Mononuclear cell (primary cell): ENCODE data around the gene TRABD2A. TPM values are rescaled to one million over a fixed set of nuclear protein-coding genes. Genes with fewer than 3 reads are reported as not detected.

ENCODE experiments used
- H3K27me3 ChIP-seq: 2 replicates; pipeline ENCODE4 v1.6.0; 2011; ENCODE audit warnings: low read length, control low read depth; ENCODE audit not compliant: insufficient read depth
- H3K4me1 ChIP-seq: 2 replicates; pipeline ENCODE4 v1.5.1; 2011; ENCODE audit warnings: mild to moderate bottlenecking, low read length, control low read depth; ENCODE audit not compliant: insufficient read depth
- H3K4me3 ChIP-seq: 2 replicates; pipeline ENCODE4 v1.5.1; 2011; ENCODE audit warnings: mild to moderate bottlenecking, low read length, moderate library complexity
- H3K9me3 ChIP-seq: 2 replicates; pipeline ENCODE4 v1.5.1; 2011; ENCODE audit warnings: low read depth, mild to moderate bottlenecking, control low read depth, low read length
- total RNA-seq: library from RNA; depleted of rRNA; stranded (reverse); fragments of >200 nt; gene quantifications from one replicate; pipeline ENCODE4 v1.2.3, GENCODE V29; 2012

The TRABD2A gene
- total RNA-seq, 1 donor: 96.0 TPM

DNA sequence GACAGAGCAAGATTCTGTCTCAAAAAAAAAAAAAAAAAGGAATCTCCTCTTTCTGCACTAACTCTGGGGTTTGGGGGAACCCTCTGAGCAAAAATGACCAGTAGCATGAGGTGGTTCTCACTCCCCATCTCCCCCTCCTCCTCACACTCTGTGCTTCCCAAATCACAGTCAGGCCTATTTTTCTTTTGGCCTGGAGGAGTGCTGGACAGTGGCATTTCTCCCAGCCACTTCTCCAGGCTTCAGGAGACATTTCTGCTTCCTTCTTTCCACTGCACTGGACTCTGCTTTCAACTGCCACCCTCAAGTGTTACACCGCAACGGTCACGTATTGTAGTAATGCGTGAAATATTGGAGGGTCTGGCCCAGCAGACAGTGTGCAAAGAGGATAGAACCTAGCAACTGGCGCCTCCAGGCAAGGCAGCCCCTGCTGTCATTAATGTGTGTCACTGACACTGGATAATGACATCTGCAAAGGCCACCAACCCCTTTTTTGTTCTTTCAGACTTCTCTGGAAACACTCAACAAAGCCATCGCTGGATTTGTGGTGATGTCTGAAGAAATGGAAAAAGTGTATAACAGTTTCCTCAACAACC, 68.9 kb downstream of the TRABD2A start:
- no peaks in the 10 kb centered on the region for H3K27me3 ChIP-seq
- no peak overlapping the region for H3K4me3 ChIP-seq
- no peaks in the 10 kb centered on the region for H3K9me3 ChIP-seq
- H3K4me1 ChIP-seq: no peaks in the 10 kb centered on the region

DNA sequence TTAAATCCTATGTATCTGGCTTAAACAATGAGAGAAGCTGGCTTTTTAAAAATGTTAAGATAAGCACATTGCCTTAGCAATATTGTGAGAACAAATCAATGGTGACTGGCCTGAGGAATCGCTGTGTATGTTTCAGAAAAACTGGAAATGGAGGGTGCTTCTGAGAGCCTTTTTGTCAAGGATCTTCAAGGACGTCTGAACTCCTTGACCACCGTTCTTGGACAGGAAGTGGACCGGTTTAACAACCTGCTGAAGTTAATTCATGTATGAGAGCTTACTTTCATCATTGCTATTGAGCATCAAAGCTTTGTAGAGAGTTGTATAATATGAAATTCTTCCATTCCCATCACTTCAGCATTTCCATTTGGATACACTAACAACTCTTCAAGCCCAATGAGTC, 72.6 kb downstream of the TRABD2A start:
- Histone ChIP-seq H3K4me1 (no peaks in the 10 kb centered on the region), H3K9me3 (no peaks in the 10 kb centered on the region), H3K4me3 (no peak overlapping the region), H3K27me3 (no peaks in the 10 kb centered on the region)

DNA sequence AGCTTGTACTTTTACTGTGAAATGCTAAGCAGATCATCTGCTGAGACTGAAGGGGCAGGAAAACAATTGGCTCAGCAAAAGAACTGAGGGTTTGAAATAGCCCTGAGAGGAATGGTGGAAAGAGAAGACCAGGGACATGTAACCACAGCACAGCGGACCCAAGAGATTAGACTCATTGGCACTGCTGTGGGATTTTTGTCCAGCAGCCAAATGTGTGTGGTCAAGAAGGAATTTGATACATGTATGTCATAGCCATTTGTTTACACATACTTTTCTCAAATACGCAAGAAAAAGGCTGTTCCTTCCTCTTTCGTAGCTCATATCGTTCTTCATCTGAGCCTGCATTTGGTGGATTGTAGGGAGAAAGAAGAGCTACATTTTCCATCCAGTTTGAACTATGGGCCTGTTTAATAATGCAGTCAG, 73.8 kb downstream of the TRABD2A start:
- no peaks in the 10 kb centered on the region for H3K4me1 ChIP-seq
- H3K9me3 ChIP-seq: no peaks in the 10 kb centered on the region
- no peak overlapping the region for H3K4me3 ChIP-seq
- H3K27me3 ChIP-seq: no peaks in the 10 kb centered on the region

DNA sequence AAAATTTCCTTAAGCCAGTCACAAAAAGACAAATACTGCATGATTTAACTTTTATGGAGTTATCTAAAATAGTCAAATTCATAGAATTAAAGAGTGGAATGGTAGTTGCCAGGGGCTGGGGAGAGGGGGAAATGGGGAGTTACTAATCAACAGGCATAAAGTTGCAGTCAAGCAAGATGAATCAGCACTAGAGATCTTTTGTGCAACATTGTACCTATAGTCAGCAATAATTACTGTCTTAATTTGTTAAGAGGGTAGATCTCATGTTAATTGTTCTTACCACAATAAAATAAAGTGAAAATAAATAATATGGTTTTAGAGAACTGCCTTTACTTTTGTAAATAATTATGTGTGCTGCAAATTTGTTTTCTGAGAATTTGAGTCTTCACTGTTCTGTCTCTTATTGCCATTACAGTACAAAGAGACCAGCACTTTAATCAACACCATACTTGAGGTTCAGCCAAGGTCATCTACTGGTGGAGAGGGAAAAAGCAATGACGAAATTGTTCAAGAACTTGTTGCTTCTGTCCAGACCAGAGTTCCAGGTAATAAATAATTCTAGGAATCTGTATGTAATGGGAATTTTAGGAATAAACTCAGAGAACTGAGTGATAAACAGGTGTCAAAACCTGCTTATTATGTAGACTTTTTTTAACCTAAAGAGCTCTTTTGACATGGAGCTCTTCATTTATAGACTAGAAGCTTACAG, 75.5 kb downstream of the TRABD2A start:
- Histone ChIP-seq H3K4me1 (no peaks in the 10 kb centered on the region), H3K4me3 (no peak overlapping the region), H3K27me3 (no peaks in the 10 kb centered on the region), H3K9me3 (no peaks in the 10 kb centered on the region)

DNA sequence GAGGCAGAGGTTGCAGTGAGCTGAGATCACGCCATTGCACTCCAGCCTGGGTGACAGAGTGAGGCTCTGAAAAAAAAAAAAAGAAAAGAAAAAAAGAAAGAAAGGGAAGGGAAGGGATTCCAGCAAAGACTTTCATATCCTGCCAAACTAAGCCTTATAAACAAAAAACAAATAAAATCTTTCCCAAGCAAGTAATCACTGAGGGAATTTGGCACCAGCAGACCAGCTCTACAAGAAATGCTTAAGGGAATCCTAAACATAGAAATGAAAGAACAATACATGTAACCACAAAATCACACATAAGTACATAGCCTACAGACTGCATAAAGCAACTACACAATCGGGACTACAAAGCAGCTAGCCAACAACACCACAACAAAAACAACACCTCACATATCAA, 79.1 kb downstream of the TRABD2A start:
- Histone ChIP-seq H3K4me1 (no peaks in the 10 kb centered on the region), H3K9me3 (no peaks in the 10 kb centered on the region), H3K4me3 (no peak overlapping the region), H3K27me3 (no peaks in the 10 kb centered on the region)

DNA sequence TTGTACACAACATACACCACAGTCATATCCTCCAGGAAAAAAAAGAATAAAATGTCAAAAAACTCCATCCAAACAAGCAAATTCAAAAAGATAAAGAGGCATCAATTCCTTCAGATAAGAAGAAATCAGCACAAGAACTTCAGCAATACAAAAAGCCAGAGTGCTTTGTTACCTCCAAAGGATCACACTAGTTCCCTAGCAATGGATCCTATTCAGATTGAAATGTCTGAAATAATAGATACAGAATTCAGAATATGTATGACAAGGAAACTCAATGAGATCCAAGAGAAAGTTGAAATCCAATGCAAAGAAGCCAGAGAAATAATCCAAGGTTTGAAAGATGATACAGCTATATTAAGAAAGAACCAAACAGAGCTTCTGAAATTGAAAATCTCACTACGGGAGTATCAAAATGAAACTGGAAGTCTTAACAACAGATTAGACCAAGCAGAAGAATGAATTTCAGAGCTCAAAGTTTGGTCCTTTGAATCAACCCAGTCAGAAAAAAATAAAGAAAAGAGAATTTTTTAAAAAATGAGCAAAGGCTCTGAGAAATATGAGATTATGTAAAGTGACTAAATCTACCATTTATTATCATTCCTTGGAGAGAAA, 80.6 kb downstream of the TRABD2A start:
- no peaks in the 10 kb centered on the region for H3K9me3 ChIP-seq
- no peaks in the 10 kb centered on the region for H3K4me1 ChIP-seq
- no peaks in the 10 kb centered on the region for H3K27me3 ChIP-seq
- H3K4me3 ChIP-seq: no peak overlapping the region

DNA sequence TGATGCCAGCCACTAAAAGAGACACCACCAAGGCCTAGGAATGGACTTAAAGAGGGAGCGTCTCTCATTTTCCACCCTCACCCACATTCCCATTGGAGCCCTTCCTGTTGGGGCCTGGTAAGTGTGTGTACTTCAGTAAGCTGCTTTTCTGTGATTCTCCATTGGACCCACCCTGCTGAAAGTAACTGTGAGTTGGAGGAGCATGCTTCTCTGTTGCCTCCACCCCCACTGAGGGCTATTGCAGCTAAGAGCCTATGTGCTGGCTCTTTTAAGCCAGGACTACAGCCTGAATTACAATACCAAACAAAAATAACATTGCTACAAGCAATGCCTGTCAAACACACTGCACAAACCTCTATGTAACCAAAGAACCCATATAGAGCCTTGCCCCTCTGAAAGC, 81.1 kb downstream of the TRABD2A start:
- no peaks in the 10 kb centered on the region for H3K27me3 ChIP-seq
- no peaks in the 10 kb centered on the region for H3K4me1 ChIP-seq
- H3K9me3 ChIP-seq: no peaks in the 10 kb centered on the region
- no peak overlapping the region for H3K4me3 ChIP-seq

DNA sequence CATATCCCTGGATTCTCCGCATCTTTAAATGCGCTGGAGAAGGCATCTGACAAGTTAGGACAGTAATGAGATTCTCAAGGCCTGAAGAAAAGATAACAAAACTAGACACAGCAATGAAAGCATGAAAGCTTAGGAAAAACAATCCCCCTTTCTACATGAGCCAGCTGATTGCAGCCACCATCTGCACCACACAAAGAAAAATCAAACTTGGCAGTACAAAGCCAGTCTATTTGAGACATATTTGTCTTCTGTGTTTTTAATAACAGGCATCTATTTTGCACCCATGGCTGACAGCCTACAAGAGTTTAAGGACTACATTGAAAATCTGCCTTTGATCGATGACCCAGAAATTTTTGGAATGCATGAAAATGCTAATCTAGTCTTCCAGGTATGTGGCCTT, 83.6 kb downstream of the TRABD2A start:
- Histone ChIP-seq H3K9me3 (no peaks in the 10 kb centered on the region), H3K4me1 (no peaks in the 10 kb centered on the region), H3K27me3 (no peaks in the 10 kb centered on the region), H3K4me3 (no peak overlapping the region)

DNA sequence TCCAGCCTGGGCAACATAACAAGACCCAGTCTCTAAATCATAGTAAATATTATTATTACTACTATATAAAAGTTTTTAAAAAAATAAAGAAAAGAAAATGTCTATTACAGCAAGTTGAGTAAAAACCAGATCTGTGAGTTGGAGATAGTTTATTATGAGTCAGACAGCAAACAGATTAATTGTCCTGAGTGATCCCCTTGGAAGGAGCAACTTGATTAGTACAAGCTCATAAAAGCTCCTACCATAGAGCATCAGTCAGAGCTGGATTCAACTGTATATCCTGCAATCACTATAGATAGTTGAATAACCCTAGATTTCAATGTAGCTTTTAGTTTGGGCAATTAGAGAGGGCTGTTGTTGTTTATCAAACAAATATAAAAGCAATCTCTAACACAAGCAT, 84.1 kb downstream of the TRABD2A start:
- H3K9me3 ChIP-seq: no peaks in the 10 kb centered on the region

DNA sequence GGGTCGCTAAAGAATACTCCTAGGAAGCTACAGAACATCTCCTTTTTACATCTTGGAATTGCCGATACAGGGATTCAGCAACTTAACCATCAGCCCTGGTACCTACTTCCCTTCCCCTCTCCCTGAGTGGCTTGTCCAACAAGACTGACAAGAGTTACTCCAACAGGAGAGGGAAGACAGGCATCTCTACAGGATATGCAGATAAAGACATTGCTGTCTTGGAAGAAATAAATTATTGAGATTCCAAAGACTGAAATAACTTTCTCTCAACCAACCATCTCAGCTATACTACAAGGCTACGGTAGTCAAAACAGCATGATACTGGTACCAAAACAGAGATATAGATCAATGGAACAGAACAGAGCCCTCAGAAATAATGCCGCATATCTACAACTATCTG, 87.2 kb downstream of the TRABD2A start:
- Histone ChIP-seq H3K27me3 (no peaks in the 10 kb centered on the region), H3K4me3 (no peak overlapping the region), H3K4me1 (no peaks in the 10 kb centered on the region), H3K9me3 (no peaks in the 10 kb centered on the region)

More for the DNA sequence above, 84.1 kb downstream of the TRABD2A start:
- Histone ChIP-seq H3K27me3 (no peaks in the 10 kb centered on the region), H3K4me3 (no peak overlapping the region), H3K4me1 (no peaks in the 10 kb centered on the region)

DNA sequence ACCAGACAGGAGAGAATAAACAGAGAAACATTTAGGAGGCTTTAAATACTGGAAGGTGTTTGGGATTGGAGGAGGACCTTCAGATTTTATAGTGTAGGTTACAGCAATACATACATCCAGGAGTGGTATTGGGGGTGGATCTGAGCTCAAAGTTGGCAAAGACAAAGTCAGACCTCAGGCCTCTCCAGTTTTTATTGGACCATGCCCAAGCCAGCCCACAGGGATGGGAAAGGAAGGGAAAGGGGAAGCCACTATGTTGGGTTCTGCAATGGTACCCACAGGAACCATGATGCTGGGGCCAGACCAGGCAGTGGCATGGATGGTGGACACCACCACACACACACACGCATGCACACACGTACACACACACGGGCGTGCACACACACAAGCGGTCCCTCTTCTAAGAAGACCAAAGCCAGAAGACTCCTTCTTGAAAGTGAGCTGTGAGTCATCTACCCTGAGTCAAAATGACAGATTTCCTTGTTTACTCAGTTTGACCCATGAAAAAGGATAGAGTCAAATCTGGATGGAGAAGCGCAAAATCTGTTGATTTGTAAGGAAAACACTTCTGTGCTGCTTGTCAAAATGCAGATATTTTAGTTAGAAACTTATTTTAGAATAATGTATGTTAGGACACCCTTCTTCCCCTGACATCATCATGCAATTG, 87.9 kb downstream of the TRABD2A start:
- Histone ChIP-seq H3K27me3 (no peaks in the 10 kb centered on the region), H3K9me3 (no peaks in the 10 kb centered on the region), H3K4me3 (no peak overlapping the region), H3K4me1 (no peaks in the 10 kb centered on the region)

DNA sequence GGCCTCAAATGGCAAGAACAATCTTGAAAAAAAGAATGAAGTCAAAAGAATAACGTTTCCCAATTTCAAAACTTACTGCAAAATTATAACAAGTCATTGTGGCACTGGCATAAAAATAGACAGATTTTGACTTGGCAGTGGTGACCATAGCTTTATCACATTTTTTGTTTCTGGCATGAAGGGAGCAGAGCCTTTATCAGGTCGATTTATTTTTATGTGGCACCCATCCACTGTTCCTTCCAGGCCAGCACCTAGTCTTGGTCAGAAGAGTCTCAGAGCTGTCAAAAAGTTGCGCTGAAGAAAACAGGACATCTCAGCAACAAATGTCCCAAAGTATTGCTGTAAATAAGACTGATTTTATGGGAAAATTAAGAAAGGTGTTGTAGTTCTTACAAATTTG, 92.4 kb downstream of the TRABD2A start:
- no peaks in the 10 kb centered on the region for H3K4me1 ChIP-seq
- H3K27me3 ChIP-seq: no peaks in the 10 kb centered on the region
- H3K4me3 ChIP-seq: no peak overlapping the region
- H3K9me3 ChIP-seq: no peaks in the 10 kb centered on the region

DNA sequence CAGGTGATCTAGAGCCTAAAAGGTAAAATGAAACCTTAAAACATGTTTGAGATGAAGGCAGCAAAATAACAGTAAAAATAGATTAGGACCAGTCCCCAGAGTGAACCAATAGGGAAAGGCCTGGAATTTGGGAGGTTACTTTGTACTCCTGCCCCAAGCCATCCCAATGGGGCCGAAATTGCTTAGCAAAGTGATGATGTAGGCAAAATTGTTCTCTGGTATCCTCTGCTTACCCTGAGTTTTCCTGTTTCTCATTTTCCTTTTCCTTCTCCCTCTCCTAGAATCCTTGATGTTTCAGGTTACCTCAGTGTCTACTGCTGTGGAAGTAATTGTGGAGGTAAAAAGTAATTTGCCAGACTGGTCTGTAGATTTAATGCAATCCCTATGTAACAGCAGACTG, 92.9 kb downstream of the TRABD2A start:
- H3K9me3 ChIP-seq: no peaks in the 10 kb centered on the region
- H3K27me3 ChIP-seq: no peaks in the 10 kb centered on the region
- H3K4me1 ChIP-seq: no peaks in the 10 kb centered on the region
- H3K4me3 ChIP-seq: no peak overlapping the region

DNA sequence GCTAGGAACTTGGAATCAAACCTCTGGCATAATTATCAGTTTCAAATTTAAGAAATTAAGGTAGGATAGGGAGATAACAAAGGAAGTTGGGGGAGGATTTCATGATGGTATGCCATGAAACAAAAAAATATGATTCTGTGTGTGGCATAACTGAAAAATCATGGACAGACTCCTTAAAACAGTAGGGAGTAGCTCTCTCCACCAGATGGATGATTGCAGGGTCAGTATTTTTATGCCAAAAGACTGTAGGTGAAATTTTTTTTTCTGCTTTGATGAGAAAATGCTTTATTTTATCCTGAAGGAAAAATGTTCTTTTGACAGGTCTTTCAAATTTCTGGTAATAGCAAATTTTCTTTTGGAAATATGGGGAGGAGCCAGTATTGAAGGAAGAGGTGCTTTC, 94.3 kb downstream of the TRABD2A start:
- Histone ChIP-seq H3K9me3 (no peaks in the 10 kb centered on the region), H3K27me3 (no peaks in the 10 kb centered on the region), H3K4me1 (peaks cover 9% of the 10 kb centered on the region), H3K4me3 (no peak overlapping the region)

DNA sequence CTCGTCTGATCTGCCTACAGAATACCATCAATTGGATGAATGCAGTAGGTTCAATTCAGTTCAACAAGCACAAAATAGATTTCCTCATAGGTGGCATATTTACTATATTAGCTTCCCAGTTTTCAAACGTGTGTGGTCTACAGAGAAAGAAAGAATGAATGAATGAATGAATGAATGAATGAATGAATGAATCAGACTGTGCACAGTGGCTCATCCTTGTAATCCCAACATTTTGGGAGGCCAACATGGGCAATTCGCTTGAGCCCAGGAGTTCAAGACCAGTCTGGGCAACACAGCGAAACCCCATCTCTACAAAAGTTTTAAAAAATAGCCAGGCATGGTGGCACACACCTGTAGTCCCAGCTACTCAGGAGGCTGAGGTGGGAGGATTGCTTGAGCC, 94.9 kb downstream of the TRABD2A start:
- Histone ChIP-seq H3K4me1 (peaks cover 9% of the 10 kb centered on the region), H3K27me3 (no peaks in the 10 kb centered on the region), H3K4me3 (no peak overlapping the region), H3K9me3 (no peaks in the 10 kb centered on the region)
